Ovary (tissue), 9 donors: Measurements from ENCODE around the gene SMARCA1. TPM values are rescaled to one million over a fixed set of nuclear protein-coding genes. Genes with fewer than 3 reads are reported as not detected.

Experiments
- DNase-seq, 5 donors: peaks; one replicate each; pipeline ENCODE4 v3.0.0-alpha.2; 2019 to 2020
- H3K27ac ChIP-seq, 2 donors: fragments of 200-600 bp; one replicate each; pipeline versions ENCODE4 v1.5.1 to v1.8.0; 2019 to 2022
- H3K27me3 ChIP-seq: fragments of 200-600 bp; one replicate; pipeline ENCODE4 v1.8.0; 2022
- H3K36me3 ChIP-seq: fragments of 200-600 bp; sonication (generic); one replicate; pipeline ENCODE4 v1.5.1; 2019
- H3K4me1 ChIP-seq: one replicate; pipeline ENCODE4 v1.8.1; 2013; ENCODE audit warnings: mild to moderate bottlenecking, moderate library complexity; ENCODE audit not compliant: insufficient read depth
- H3K4me3 ChIP-seq: fragments of 200-600 bp; sonication (generic); one replicate; pipeline ENCODE4 v1.5.1; 2017
- H3K9me3 ChIP-seq, 2 donors: fragments of 200-600 bp in 1 of 2; sonication (generic) in 1 of 2; one replicate each; pipeline versions ENCODE4 v1.5.1 to v1.8.1; 2013 to 2019; ENCODE audit warnings: mild to moderate bottlenecking in 1 of 2, moderate library complexity in 1 of 2
- EP300 ChIP-seq: sonication (generic); formaldehyde crosslinking; IDR thresholded peaks from one replicate; pipeline ENCODE4 v1.6.1; 2017; ENCODE audit warnings: antibody characterized with exemption
- POLR2A ChIP-seq: fragments of 450-650 bp; IDR thresholded peaks from one replicate; pipeline ENCODE4 v1.6.1; 2017; ENCODE audit warnings: antibody characterized with exemption, mild to moderate bottlenecking, moderate library complexity
- WGBS, 3 donors: extraction: QIAGEN DNeasy Blood & Tissue Kit in 1 of 3; methylation state at CpG; one replicate each; pipeline versions ENCODE4 v1.1.5 to v1.1.7; 2013 to 2017; 5-methylcytosine and 5-hydroxymethylcytosine counted together
- intact Hi-C, 4 donors: fragments of 100-400 bp; cut with DNase I; formaldehyde crosslinking; loops; one replicate each; pipeline versions ENCODE4 v1.11.0 to v1.15.1; 2022 to 2023
- polyA plus RNA-seq, 2 donors: library from polyadenylated mRNA; stranded (reverse); fragments of 200-250 nt in 1 of 2; fragments of 350-450 nt in 1 of 2; fragmentation: Illumina TruSeq in 1 of 2; extraction: RNeasy Lipid Tissue Mini Kit (QIAGEN cat#74804) in 1 of 2; gene quantifications; one replicate each; pipeline ENCODE4 v1.2.3, GENCODE V29; 2013 to 2014
- total RNA-seq, 7 donors: library from RNA; depleted of rRNA in 2 of 7; stranded (reverse); fragments of >200 nt in 2 of 7; fragmentation: NEBNext Ultra II Directional in 3 of 7; extraction: Animal tissue kit (Norgen Biotek cat#: 25700) in 3 of 7; gene quantifications; one replicate each; pipeline versions ENCODE4 v1.1.0 to v1.2.4, GENCODE V29; 2016 to 2023
- TF ChIP-seq, protein P1 (sequence below), 3 donors: fragments of 450-650 bp in 2 of 3; fragments of 200-600 bp in 1 of 3; IDR thresholded peaks; one replicate each; pipeline versions ENCODE4 v1.5.1 to v1.8.0; 2016 to 2022; ENCODE audit warnings: antibody characterized with exemption in 3 of 3, mild to moderate bottlenecking in 1 of 3
- donor health status: DM: no; HTN: no; CAD: no; lungs with moderate emphysema.
- donor health status: DM: no; HTN: no; CAD: no.
- donor health status: Bipolar disorder and iron deficiency.
- donor health status: DM: yes; HTN: yes; CAD: no.
- donor health status: DM: no; HTN: no; CAD: no.
- donor health status: DM: yes; HTN: yes; CAD: no.

Gene SMARCA1
- total and polyA plus RNA-seq, 9 donors: 47.5 to 124 (median 67.1) TPM

DNA sequence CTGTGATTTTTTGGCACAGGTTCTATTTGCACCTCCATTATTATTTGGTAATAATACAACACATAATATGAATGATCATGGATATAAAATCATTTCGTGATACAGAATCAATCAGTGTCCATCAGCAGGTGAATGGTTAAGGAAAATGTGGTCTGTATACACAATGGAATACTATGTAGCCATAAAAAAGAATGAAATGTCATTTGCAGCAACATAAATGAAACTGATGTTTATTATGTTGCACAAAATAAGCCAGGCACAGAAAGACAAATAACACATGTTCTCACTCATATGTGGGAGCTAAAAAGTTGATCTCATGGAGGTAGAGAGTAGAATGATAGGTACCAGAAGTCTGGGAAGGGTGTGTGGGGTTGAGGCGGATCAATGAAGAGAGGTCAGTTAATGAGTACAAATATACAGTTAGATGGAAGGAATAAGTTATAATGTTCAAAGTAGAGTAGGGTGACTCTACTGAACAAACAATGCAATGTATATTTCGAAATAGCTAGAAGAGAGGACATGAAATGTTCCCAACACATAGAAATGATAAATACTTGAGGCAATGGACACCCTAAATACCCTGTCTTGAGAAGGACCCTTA, 1.1 kb upstream of the SMARCA1 start:
- no peak for DNase-seq
- TF ChIP-seq, protein P1, sequence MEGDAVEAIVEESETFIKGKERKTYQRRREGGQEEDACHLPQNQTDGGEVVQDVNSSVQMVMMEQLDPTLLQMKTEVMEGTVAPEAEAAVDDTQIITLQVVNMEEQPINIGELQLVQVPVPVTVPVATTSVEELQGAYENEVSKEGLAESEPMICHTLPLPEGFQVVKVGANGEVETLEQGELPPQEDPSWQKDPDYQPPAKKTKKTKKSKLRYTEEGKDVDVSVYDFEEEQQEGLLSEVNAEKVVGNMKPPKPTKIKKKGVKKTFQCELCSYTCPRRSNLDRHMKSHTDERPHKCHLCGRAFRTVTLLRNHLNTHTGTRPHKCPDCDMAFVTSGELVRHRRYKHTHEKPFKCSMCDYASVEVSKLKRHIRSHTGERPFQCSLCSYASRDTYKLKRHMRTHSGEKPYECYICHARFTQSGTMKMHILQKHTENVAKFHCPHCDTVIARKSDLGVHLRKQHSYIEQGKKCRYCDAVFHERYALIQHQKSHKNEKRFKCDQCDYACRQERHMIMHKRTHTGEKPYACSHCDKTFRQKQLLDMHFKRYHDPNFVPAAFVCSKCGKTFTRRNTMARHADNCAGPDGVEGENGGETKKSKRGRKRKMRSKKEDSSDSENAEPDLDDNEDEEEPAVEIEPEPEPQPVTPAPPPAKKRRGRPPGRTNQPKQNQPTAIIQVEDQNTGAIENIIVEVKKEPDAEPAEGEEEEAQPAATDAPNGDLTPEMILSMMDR (IDR thresholded peaks at IDR 0.05): no peak
- TF ChIP-seq EP300: no peak
- TF ChIP-seq POLR2A: no peak
- 71 to 75% (median 73%) methylated on average over 3 of the region's 3 CpGs for WGBS, 3 donors
- no peak overlapping the region for H3K27ac ChIP-seq
- H3K36me3 ChIP-seq: no peaks in the 10 kb centered on the region
- no peaks in the 10 kb centered on the region for H3K4me1 ChIP-seq
- no peaks in the 10 kb centered on the region for H3K9me3 ChIP-seq
- no peaks in the 10 kb centered on the region for H3K27me3 ChIP-seq
- H3K4me3 ChIP-seq: no peak overlapping the region
- intact Hi-C loops: no loop called here

DNA sequence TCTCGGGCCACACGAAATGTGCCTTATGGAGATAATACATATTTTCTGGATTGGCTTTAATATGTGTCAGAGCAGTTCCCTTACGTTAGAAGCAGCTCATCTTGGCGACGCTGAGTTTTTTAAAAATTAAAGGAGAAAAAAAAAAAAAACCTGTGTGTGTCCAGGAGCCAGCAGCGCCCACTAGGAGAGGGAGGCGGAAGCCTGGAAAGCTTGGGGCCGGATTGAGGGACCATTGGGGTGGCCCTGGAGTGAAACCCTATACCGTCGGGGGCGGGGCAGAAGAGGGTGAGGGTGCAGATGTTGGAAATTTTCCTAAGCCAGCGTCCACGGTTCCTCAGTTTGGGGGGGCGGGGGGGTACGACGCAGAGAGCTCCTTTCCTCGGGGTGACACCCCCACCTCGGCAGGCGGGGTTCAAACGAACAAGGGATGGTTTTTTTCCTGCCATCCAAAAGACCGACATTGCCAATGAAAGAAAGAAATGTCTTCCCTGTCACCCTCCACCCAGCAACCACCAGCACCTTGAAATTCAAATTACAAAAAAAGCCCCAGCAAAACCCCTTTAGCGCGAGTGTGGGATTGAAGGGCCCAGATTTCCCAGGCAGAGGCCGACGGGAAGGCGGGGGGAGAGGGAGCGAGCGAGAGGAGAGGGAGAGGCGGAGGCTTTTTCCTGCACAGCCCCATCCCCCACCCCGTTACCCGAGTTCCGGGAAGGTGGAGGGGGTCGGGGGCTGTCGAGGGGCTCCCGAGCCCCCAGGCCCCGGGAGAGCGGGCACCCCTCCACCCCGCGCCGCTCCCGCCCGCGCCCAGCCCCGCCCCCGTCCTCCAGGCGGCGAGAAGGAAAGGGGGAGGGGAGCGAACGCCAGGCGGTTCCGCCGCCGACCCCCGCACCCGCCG, 859 bp downstream of the SMARCA1 start:
- no peaks in the 10 kb centered on the region for H3K36me3 ChIP-seq
- WGBS, 3 donors: 25 to 39% (median 34%) methylated on average over 47 to 56 of the region's 56 CpGs
- H3K4me1 ChIP-seq: no peaks in the 10 kb centered on the region
- H3K27me3 ChIP-seq: peaks cover 2% of the 10 kb centered on the region
- intact Hi-C loops: no loop called here
- H3K9me3 ChIP-seq: no peaks in the 10 kb centered on the region
- peak overlapping the region; percentile 94 to 96 for H3K27ac ChIP-seq
- H3K4me3 ChIP-seq: peak overlapping the region; percentile 72
- TF ChIP-seq, protein P1 (IDR thresholded peaks at IDR 0.05): no peak
- TF ChIP-seq POLR2A (no peak), EP300 (no peak)
- DNase-seq: peak; percentile 70 to 75 (median 72)

DNA sequence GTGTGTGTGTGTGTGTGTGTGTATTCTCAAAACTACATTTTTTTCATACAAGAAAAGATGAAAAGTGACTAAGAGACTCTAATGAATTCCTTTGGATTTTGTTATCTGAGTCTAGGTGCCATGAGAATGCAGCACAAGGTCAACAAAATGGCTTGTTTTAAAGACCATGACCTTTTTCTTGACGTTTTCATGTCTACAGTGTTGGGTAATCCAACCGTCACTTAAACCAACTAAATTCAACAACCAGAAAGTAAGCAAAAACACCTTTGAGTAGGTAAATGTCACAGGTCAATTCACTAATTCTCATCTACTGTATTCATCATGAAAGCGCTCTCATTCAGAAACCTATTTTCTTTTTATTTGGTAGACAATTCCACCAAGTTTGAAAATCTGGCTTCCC, 3.1 kb downstream of the SMARCA1 start:
- no peak overlapping the region for H3K27ac ChIP-seq
- H3K9me3 ChIP-seq: no peaks in the 10 kb centered on the region
- no peaks in the 10 kb centered on the region for H3K4me1 ChIP-seq
- no peaks in the 10 kb centered on the region for H3K36me3 ChIP-seq
- H3K27me3 ChIP-seq: peaks cover 2% of the 10 kb centered on the region
- 46 to 55% (median 54%) methylated on average over 3 of the region's 3 CpGs for WGBS, 3 donors
- TF ChIP-seq POLR2A (no peak), EP300 (no peak)
- TF ChIP-seq, protein P1 (IDR thresholded peaks at IDR 0.05): no peak
- DNase-seq: no peak
- no peak overlapping the region for H3K4me3 ChIP-seq
- intact Hi-C loops: no loop called here

DNA sequence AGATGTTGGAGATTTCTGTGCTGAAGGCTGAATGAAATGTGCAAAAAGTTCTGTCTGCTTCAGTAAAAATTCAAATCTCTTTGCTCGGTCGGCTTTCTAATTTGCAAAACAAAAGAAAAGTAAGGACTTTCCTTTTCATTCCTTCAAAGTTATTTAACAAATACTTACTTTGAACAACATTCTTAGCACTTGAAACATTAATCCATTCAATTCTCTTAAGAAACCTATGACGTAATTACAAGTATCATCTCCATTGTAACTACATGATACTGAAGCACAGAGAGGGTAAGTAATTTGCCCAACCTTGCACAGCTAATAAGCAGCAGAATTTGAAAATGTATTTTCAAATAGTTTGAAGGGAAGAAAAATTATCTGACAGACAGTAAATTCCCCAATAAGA, 6.9 kb downstream of the SMARCA1 start:
- Histone ChIP-seq H3K27ac (no peak overlapping the region), H3K9me3 (no peaks in the 10 kb centered on the region), H3K27me3 (peaks cover 2% of the 10 kb centered on the region), H3K4me3 (no peak overlapping the region), H3K4me1 (no peaks in the 10 kb centered on the region), H3K36me3 (no peaks in the 10 kb centered on the region)
- 46 to 61% (median 55%) methylated on average over 3 of the region's 3 CpGs for WGBS, 3 donors
- intact Hi-C loops: no loop called here
- no peak for DNase-seq
- TF ChIP-seq, protein P1 (IDR thresholded peaks at IDR 0.05): no peak
- no peak for TF ChIP-seq POLR2A
- no peak for TF ChIP-seq EP300
